Endothelial cell (in vitro differentiated cells): ENCODE measurements around the gene TM6SF1. TPM values are rescaled to one million over a fixed set of nuclear protein-coding genes. Genes with fewer than 3 reads are reported as not detected.
A peak's percentile ranks its signal among the peaks of the same experiment; 100 is the strongest.

ENCODE experiments used
- DNase-seq: peaks from one replicate; pipeline ENCODE4 v3.0.0; 2021; ENCODE audit warnings: low spot score
- H3K27ac Mint-ChIP-seq: one replicate; pipeline ENCODE4 v1.8.0; 2021; ENCODE audit warnings: mixed read lengths, inconsistent platforms; ENCODE audit not compliant: unreplicated experiment
- H3K27me3 Mint-ChIP-seq: one replicate; pipeline ENCODE4 v1.8.0; 2021; ENCODE audit warnings: mild to moderate bottlenecking, moderate library complexity, mixed read lengths, inconsistent platforms; ENCODE audit not compliant: unreplicated experiment
- H3K36me3 Mint-ChIP-seq: one replicate; pipeline ENCODE4 v1.8.0; 2021; ENCODE audit warnings: mild to moderate bottlenecking, low read depth, mixed read lengths, inconsistent platforms; ENCODE audit not compliant: unreplicated experiment
- H3K4me1 Mint-ChIP-seq: one replicate; pipeline ENCODE4 v1.8.0; 2021; ENCODE audit warnings: mild to moderate bottlenecking, mixed read lengths, inconsistent platforms; ENCODE audit not compliant: unreplicated experiment
- H3K4me3 Mint-ChIP-seq: one replicate; pipeline ENCODE4 v1.8.0; 2021; ENCODE audit warnings: mild to moderate bottlenecking, mixed read lengths, inconsistent platforms; ENCODE audit not compliant: unreplicated experiment
- H3K9me3 Mint-ChIP-seq: one replicate; pipeline ENCODE4 v1.8.0; 2021; ENCODE audit warnings: mixed read lengths, inconsistent platforms; ENCODE audit not compliant: unreplicated experiment
- CTCF ChIP-seq: fragments of 200-600 bp; sonication (generic); IDR thresholded peaks from one replicate; pipeline ENCODE4 v1.5.0; 2021; ENCODE audit warnings: antibody characterized with exemption; ENCODE audit not compliant: unreplicated experiment
- total RNA-seq: library from RNA; stranded (reverse); fragmentation: NEBNext Ultra II Directional; extraction: Animal tissue kit (Norgen Biotek cat#: 25700); gene quantifications from one replicate; pipeline ENCODE4 v1.2.1, GENCODE V29; 2021; ENCODE audit not compliant: unreplicated experiment

TM6SF1 gene
- total RNA-seq, 1 donor from 2014 or later = 6.0 TPM

GRCh38 chr15:83110381-83110780, 2.9 kb downstream of the TM6SF1 start:
- peak overlapping the region; percentile 79 for H3K4me3 Mint-ChIP-seq
- no peak for TF ChIP-seq CTCF
- no peak for DNase-seq

DNA sequence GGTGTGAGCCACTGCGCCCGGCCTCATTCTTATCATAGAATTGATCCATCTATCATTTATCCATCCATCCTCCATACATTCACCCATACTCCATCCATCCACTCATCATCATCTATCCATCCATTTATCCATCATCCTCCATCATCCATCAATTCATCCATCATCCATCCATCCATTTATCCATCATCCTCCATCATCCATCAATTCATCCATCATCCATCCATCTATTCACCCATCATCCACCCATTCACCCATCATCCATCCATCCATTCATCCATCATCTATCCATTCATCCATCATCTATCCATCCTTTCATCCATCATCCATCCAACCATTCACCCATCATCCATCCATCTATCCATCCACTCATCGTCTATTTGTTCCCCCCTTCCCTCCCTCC, 3.7 kb downstream of the TM6SF1 start:
- H3K4me3 Mint-ChIP-seq = peak overlapping the region; percentile 68
- peaks cover 30% of the 10 kb centered on the region for H3K27me3 Mint-ChIP-seq
- H3K36me3 Mint-ChIP-seq = peaks cover 34% of the 10 kb centered on the region
- H3K4me1 Mint-ChIP-seq = peaks cover 57% of the 10 kb centered on the region
- TF ChIP-seq CTCF = no peak
- peak overlapping the region; percentile 19 for H3K27ac Mint-ChIP-seq
- DNase-seq = no peak
- H3K9me3 Mint-ChIP-seq = no peaks in the 10 kb centered on the region

More at GRCh38 chr15:83110381-83110780, 2.9 kb downstream of the TM6SF1 start:
- Mint-ChIP-seq H3K27me3 (peaks cover 29% of the 10 kb centered on the region), H3K27ac (peak overlapping the region; percentile 24), H3K9me3 (no peaks in the 10 kb centered on the region), H3K36me3 (peaks cover 30% of the 10 kb centered on the region), H3K4me1 (peaks cover 58% of the 10 kb centered on the region)

DNA sequence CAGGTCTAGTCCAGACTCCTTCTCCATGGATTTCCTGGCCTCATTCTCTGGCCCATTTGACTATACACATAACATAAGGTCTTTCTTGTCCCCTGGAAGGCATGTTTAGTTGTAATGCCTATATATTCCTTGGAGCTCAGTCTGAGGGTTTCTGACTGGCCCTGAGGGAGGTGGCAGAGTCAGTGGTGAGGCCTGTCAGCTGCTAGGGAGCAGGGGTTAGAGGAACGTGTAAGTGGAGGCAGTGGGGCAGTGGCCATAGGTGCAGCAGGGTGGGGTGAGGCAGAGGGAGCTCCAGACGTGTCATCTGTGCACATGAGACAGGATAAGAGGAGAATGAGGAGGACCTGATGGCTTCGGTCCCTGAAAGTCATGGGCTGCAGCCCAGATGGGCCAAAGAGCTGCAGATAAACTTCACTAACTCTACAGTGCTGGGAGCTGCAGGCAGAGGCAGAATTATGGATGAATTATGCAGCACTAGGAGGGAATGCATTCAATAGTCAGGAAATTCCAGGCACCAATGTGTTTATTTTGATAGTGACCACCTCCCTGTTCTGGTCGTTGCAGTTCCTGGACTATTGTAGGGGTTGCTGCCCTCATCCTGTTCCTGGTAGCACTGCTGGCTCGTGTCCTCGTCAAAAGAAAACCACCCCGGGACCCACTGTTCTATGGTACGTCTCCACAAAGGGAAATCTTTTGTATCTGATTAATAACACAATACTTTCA, 4.9 kb downstream of the TM6SF1 start:
- peaks cover 25% of the 10 kb centered on the region for H3K27me3 Mint-ChIP-seq
- H3K4me1 Mint-ChIP-seq = peaks cover 53% of the 10 kb centered on the region
- peaks cover 34% of the 10 kb centered on the region for H3K36me3 Mint-ChIP-seq
- no peak for TF ChIP-seq CTCF
- peak; percentile 38 for DNase-seq
- H3K9me3 Mint-ChIP-seq = no peaks in the 10 kb centered on the region
- peak overlapping the region; percentile 11 for H3K4me3 Mint-ChIP-seq
- peak overlapping the region; percentile 84 for H3K27ac Mint-ChIP-seq

DNA sequence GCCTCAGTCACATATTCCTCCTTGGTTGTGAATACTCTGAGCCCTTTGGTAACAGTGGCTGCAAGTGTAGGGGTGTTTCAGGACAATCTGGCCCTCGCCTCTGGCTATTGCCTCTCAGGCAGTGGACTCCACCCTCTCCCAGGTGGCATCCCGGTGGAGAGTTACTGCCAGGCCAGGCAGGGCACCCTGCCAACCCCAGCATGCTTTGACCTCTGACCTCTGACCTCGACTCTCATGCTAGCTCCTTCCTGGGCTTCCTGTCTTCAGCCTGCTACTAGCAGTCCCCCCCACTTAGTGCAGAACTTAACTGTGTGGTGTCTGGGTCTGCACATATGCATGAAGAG, 5.5 kb downstream of the TM6SF1 start:
- Mint-ChIP-seq H3K36me3 (peaks cover 34% of the 10 kb centered on the region), H3K9me3 (no peaks in the 10 kb centered on the region), H3K27me3 (peaks cover 24% of the 10 kb centered on the region), H3K4me3 (peak overlapping the region; percentile 40), H3K4me1 (peaks cover 53% of the 10 kb centered on the region), H3K27ac (peak overlapping the region; percentile 84)
- DNase-seq = no peak
- TF ChIP-seq CTCF = no peak

GRCh38 chr15:83113881-83114674, 6.6 kb downstream of the TM6SF1 start:
- H3K27me3 Mint-ChIP-seq = peaks cover 18% of the 10 kb centered on the region
- no peaks in the 10 kb centered on the region for H3K9me3 Mint-ChIP-seq
- H3K4me1 Mint-ChIP-seq = peaks cover 42% of the 10 kb centered on the region
- TF ChIP-seq CTCF = no peak
- DNase-seq = no peak
- H3K27ac Mint-ChIP-seq = no peak overlapping the region
- peak overlapping the region; percentile 14 for H3K4me3 Mint-ChIP-seq
- peaks cover 30% of the 10 kb centered on the region for H3K36me3 Mint-ChIP-seq
